ENCODE data around the gene PLEKHG5.

GRCh38 chr1:6466023-6466422 is 25.4 kb downstream of the PLEKHG5 start, which contains the start of gene TNFRSF25:
- TF ChIP-seq CTCF (conservative IDR thresholded peaks at IDR 0.05) (no peak), ZFX (IDR thresholded peaks at IDR 0.05) (no peak)
